Sigmoid colon (tissue), 7 donors: ENCODE data around the gene JMJD1C. TPM values are rescaled to one million over a fixed set of nuclear protein-coding genes. Genes with fewer than 3 reads are reported as not detected.

ENCODE experiments used
- DNase-seq: peaks from one replicate; pipeline ENCODE4 v3.0.0-alpha.2; 2019
- H3K27ac ChIP-seq, 4 donors: fragments of 200-600 bp; sonication (generic); one replicate each; pipeline ENCODE4 v1.5.1; 2016 to 2019; ENCODE audit warnings: mild to moderate bottlenecking in 1 of 4
- H3K27me3 ChIP-seq, 3 donors: fragments of 200-600 bp; sonication (generic); one replicate each; pipeline ENCODE4 v1.5.1; 2019; ENCODE audit warnings: mild to moderate bottlenecking in 1 of 3
- H3K36me3 ChIP-seq, 4 donors: fragments of 200-600 bp; sonication (generic); one replicate each; pipeline ENCODE4 v1.5.1; 2016 to 2019
- H3K4me1 ChIP-seq, 4 donors: fragments of 200-600 bp; sonication (generic); one replicate each; pipeline ENCODE4 v1.5.1; 2017 to 2019
- H3K4me3 ChIP-seq, 4 donors: fragments of 200-600 bp; sonication (generic); one replicate each; pipeline ENCODE4 v1.5.1; 2017 to 2019; ENCODE audit warnings: mild to moderate bottlenecking in 2 of 4, moderate library complexity in 1 of 4
- H3K9me3 ChIP-seq, 4 donors: fragments of 200-600 bp in 3 of 4; sonication (generic) in 3 of 4; one replicate each; pipeline versions ENCODE4 v1.5.1 to v1.6.1; 2013 to 2019
- CTCF ChIP-seq, 4 experiments: fragments of 450-650 bp in 3 of 4; fragments of 200-600 bp in 1 of 4; IDR thresholded peaks; one replicate each; pipeline ENCODE4 v1.5.1; 2016 to 2019; ENCODE audit warnings: antibody characterized with exemption in 4 of 4, mild to moderate bottlenecking in 3 of 4, moderate library complexity in 2 of 4
- EP300 ChIP-seq, 4 donors: sonication (generic); formaldehyde crosslinking; IDR thresholded peaks; one replicate each; pipeline ENCODE4 v1.6.1; 2017; ENCODE audit warnings: antibody characterized with exemption in 4 of 4
- POLR2A ChIP-seq, 2 donors: fragments of 450-650 bp; IDR thresholded peaks; one replicate each; pipeline ENCODE4 v1.6.1; 2016; ENCODE audit warnings: antibody characterized with exemption in 2 of 2, mild to moderate bottlenecking in 2 of 2, moderate library complexity in 2 of 2
- POLR2AphosphoS5 ChIP-seq, 4 donors: sonication (generic); formaldehyde crosslinking; IDR thresholded peaks; one replicate each; pipeline ENCODE4 v1.6.1; 2017; ENCODE audit warnings: antibody characterized with exemption in 4 of 4
- WGBS, 2 donors: extraction: QIAGEN DNeasy Blood & Tissue Kit; methylation state at CpG; one replicate each; pipeline ENCODE4 v1.1.7; 2013; 5-methylcytosine and 5-hydroxymethylcytosine counted together
- intact Hi-C: fragments of 100-400 bp; cut with DNase I; formaldehyde crosslinking; loops from one replicate; pipeline ENCODE4 v1.15.1; 2023
- polyA plus RNA-seq, 3 donors: library from polyadenylated mRNA; stranded (reverse); fragments of 200-250 nt; gene quantifications; one replicate each; pipeline ENCODE4 v1.2.3, GENCODE V29; 2013
- total RNA-seq, 4 donors: library from RNA; depleted of rRNA; stranded (reverse); fragments of >200 nt; gene quantifications; one replicate each; pipeline ENCODE4 v1.1.0, GENCODE V29; 2016
- donor health status: healthy with polysubstance abuse.
- donor health status: Bipolar disorder and iron deficiency.
- donor health status: healthy.

JMJD1C gene
- total and polyA plus RNA-seq, 7 donors = 13.2 to 134 (median 94.2) TPM

- WGBS, 2 donors = 4 to 10% methylated on average over 35 of the region's 35 CpGs
- TF ChIP-seq EP300 (IDR thresholded peaks at IDR 0.05) (no peak), POLR2A (IDR thresholded peaks at IDR 0.05) (no peak), POLR2AphosphoS5 (IDR thresholded peaks at IDR 0.05) (no peak), CTCF (IDR thresholded peaks at IDR 0.05) (no peak)
- DNase-seq = no peak
- Histone ChIP-seq H3K27ac (peak overlapping the region; percentile 89 to 96 (median 92)), H3K27me3 (no peaks in the 10 kb centered on the region), H3K4me3 (peak overlapping the region; percentile 54 to 86 (median 76)), H3K36me3 (no peaks in the 10 kb centered on the region), H3K4me1 (peaks cover 0 to 19% (median 17%) of the 10 kb centered on the region in 4 donors), H3K9me3 (no peaks in the 10 kb centered on the region)
- intact Hi-C loops = loop anchor here (5.0 kb wide), 3 partner anchors 197 to 248 kb away; no protein-coding TSS in a partner anchor
Measured at GRCh38 chr10:63464402-63465292, 1.1 kb downstream of the JMJD1C start.

DNA sequence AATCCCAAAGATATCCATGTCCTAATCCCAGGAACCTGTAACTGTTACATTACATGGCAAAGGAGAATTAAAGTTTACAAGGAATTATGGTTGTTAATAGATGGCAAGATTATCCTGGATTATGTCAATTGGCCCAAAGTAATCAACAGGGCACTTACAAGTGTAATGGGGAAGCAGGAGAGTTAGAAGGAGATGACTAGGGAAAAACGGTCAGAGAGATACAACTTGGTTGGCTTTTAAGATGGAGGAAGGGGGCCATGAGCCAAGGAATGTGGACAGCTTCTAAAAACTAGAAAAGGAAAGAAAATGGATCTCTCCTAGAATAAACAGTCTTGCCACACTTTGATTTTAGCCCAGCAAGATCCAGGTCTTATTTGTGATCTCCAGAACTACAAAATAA is 3.3 kb downstream of the JMJD1C start:
- intact Hi-C loops = no loop called here
- Histone ChIP-seq H3K36me3 (no peaks in the 10 kb centered on the region), H3K27me3 (no peaks in the 10 kb centered on the region), H3K9me3 (no peaks in the 10 kb centered on the region), H3K4me1 (peaks cover 0 to 19% (median 17%) of the 10 kb centered on the region in 4 donors), H3K27ac (no peak overlapping the region), H3K4me3 (no peak overlapping the region)
- 84 to 85% methylated on average over 1 of the region's 1 CpG for WGBS, 2 donors
- DNase-seq = no peak
- TF ChIP-seq CTCF (IDR thresholded peaks at IDR 0.05) (no peak), EP300 (IDR thresholded peaks at IDR 0.05) (no peak), POLR2AphosphoS5 (IDR thresholded peaks at IDR 0.05) (no peak), POLR2A (IDR thresholded peaks at IDR 0.05) (no peak)

DNA sequence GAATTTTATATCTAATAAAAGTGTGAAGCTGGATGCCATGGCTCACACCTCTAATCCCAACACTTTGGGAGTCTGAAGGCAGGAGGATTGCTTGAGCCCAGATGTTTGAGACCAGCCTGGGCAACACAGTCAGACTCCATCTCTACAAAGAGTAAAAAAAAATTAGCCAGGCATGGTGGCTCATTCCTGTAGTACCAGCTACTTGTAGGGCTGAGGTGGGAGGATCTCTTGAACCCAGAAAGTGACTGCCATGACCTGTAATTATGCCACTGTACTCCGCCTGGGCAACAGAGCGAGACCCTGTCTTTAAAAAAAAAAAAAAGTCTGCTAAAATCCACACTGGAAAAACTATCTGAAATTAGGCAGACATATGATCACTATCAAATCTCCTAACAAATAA is 7.6 kb downstream of the JMJD1C start:
- 99 to 100% methylated on average over 2 of the region's 2 CpGs for WGBS, 2 donors
- TF ChIP-seq POLR2AphosphoS5 (IDR thresholded peaks at IDR 0.05) (no peak), POLR2A (IDR thresholded peaks at IDR 0.05) (no peak)
- H3K4me3 ChIP-seq = no peak overlapping the region
- H3K9me3 ChIP-seq = no peaks in the 10 kb centered on the region
- no peaks in the 10 kb centered on the region for H3K27me3 ChIP-seq
- H3K4me1 ChIP-seq = peaks cover 0 to 16% (median 6%) of the 10 kb centered on the region in 4 donors
- intact Hi-C loops = no loop called here
- H3K27ac ChIP-seq = no peak overlapping the region
- no peaks in the 10 kb centered on the region for H3K36me3 ChIP-seq
- no peak for DNase-seq

- no peak for DNase-seq
- no peaks in the 10 kb centered on the region for H3K9me3 ChIP-seq
- H3K36me3 ChIP-seq = no peaks in the 10 kb centered on the region
- no peak overlapping the region for H3K4me3 ChIP-seq
- intact Hi-C loops = no loop called here
- no peak overlapping the region for H3K27ac ChIP-seq
- 88 to 90% methylated on average over 2 of the region's 2 CpGs for WGBS, 2 donors
- H3K27me3 ChIP-seq = no peaks in the 10 kb centered on the region
- TF ChIP-seq POLR2AphosphoS5 (IDR thresholded peaks at IDR 0.05) = no peak
- TF ChIP-seq CTCF (IDR thresholded peaks at IDR 0.05) = no peak
- TF ChIP-seq EP300 (IDR thresholded peaks at IDR 0.05) = no peak
- TF ChIP-seq POLR2A (IDR thresholded peaks at IDR 0.05) = no peak
- peaks cover 0 to 16% (median 6%) of the 10 kb centered on the region in 4 donors for H3K4me1 ChIP-seq
Measured at GRCh38 chr10:63457594-63457993, 8.2 kb downstream of the JMJD1C start.

DNA sequence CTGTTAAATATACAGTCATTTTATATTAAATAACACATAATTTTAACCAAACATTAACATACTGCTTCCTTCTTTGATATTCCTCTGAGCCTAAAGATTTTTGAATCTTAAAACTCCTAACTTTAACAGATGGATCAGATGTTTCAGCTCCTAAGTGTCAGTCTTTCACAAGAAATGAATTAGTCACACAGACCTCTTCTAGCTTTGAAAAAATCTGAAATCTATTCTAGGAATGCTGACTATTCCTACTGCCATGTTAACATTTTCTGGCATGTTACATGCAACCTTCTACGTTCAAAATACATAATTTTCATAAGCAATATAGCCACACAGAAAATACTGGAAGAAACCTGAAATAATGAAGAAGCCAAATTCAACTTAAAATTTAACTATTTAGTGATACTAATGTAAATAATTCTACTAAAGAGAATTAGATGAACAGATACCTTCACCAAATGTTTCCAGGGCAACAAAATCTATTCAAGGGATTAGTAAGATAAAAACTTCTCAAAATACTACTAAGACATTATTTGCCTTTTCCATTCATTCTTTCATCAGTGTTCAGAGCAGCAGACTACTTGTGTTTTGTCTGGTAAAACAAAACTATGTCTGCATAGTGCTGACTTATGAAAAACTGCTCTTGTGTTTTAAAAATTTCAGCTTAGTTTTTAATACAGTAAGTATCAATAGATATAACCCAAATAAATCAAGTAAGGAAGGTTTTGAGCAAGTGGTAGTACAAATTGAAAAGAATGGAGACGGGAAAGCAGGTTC is 9.2 kb downstream of the JMJD1C start:
- TF ChIP-seq CTCF (IDR thresholded peaks at IDR 0.05) (no peak), POLR2AphosphoS5 (IDR thresholded peaks at IDR 0.05) (no peak), POLR2A (IDR thresholded peaks at IDR 0.05) (no peak), EP300 (IDR thresholded peaks at IDR 0.05) (no peak)
- intact Hi-C loops = no loop called here
- Histone ChIP-seq H3K36me3 (no peaks in the 10 kb centered on the region), H3K27ac (no peak overlapping the region), H3K4me3 (no peak overlapping the region), H3K9me3 (no peaks in the 10 kb centered on the region), H3K4me1 (peaks cover 0 to 16% (median 6%) of the 10 kb centered on the region in 4 donors), H3K27me3 (no peaks in the 10 kb centered on the region)
- 84 to 86% methylated on average over 2 of the region's 2 CpGs for WGBS, 2 donors
- no peak for DNase-seq
